ENCODE data around the gene DGKH. TPM values are rescaled to one million over a fixed set of nuclear protein-coding genes. Genes with fewer than 3 reads are reported as not detected.
A peak's percentile ranks its signal among the peaks of the same experiment; 100 is the strongest.

Gene DGKH
- total RNA-seq, 2 donors from 2014 or later = 4.0 to 8.8 TPM

DNA sequence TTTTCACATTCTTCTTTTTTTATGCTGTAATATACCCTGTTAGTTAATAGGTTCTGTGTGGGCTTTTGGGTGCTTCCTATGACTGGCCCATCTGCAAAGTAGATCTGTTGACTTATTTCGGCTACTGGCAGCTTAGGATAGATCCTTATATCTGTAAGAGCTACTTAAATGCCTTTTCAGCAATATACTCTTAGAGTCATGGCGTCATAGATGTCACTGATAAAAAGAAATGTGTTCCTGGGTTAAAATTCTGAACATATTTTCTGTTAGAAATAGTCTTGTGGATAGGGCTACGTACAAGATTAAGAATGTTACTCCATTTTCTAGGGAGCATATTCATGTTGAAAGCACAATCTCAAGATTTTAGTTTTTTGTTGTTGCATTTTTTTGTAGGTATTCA lies 228.2 kb downstream of the DGKH start:
- no peak for DNase-seq
- intact Hi-C loops (cut with DNase I) = no loop called here
- no peak for ATAC-seq

DNA sequence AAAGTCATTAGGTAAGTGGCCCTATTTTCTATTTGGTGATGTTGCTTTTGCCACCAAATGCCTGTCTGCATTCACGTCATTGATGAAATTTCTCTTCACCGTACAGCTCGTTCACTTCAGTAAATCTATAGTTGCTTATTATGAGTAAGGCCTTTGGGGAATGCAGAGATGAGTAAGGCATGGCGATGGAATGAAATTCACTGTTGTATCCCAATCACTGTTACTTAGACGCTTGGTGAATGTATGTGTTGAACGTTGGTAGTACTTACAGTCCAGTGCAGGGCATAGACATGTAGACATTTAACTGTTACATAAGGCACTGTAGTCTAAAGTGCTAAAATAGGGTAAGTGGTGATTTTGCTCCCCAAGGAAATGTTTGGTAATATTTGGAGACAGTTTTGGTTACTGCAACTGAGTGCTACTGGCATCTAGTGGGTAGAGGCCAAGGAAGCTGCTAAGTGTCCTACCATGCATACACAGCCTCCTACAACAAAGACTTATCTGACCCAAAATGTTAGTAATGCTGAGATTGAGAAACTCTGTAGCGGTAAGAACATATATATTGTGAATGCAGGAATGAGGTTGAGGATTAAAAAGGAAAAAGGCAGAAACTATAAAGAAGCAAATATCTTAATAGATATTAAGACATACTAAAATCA lies 229.3 kb downstream of the DGKH start:
- ATAC-seq (peak in 1 of 2 donors; percentile 12), DNase-seq (no peak)
- intact Hi-C loops (cut with DNase I) = no loop called here

DNA sequence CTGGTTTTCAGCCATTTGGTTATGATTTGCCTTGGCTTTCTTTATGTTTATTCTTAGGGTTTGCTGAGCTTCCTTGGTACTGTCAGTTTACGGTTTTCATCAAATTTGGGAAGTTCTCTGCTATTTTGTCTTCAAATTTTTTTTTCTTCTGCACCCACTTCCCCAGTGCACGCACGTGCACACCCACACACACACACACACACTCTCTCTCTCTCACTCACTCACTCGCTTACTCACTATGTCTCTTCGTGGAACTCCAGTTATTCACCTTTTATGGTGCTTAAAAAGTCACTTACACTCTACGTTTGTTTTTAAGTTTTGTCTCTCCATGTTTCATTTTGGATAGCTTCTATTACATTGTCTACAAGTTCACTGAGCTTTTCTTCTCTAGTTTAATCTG lies 230.6 kb downstream of the DGKH start:
- DNase-seq (no peak), ATAC-seq (no peak)
- intact Hi-C loops (cut with DNase I) = no loop called here

DNA sequence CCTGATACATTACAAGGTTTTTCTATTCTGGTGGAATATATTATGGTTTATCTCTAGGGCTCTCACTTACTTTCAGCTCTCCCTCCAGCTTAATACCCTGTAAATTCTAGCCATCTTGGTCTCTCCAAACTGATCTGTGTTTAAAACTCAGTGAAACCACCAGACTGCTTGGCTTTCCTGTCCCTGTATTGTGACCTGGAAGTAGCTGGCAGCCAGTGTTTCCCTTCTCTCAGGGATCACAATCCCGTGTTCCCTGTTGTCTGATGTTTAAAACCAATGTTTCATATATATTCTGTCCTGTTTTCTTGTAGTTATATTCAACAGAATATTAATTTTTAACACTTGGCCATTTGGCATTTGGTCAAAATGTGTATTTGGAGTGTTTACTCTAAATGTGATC lies 231.5 kb downstream of the DGKH start:
- intact Hi-C loops (cut with DNase I) = no loop called here
- ATAC-seq = no peak
- DNase-seq = no peak

DNA sequence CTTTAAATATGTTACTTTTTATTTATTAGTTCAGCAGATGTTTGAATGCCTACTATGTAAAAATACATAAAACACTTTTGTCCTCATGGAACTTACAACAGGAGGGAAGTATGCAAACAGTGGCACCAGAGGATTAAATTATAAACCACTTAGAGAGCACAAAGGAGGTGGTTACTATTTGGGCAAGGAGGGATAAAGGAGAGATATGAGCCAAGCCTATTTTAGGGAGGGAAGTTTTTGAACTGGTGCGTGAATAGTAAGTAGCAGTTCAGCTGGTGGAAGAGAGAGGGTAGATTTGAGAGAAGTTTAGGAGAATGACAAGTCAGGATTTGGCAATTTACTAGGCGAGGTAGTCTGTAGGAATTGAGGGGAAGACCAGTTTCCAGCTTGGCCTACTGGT lies 232.1 kb downstream of the DGKH start:
- intact Hi-C loops (cut with DNase I) = no loop called here
- ATAC-seq (peak in 1 of 2 donors; percentile 33), DNase-seq (no peak)

DNA sequence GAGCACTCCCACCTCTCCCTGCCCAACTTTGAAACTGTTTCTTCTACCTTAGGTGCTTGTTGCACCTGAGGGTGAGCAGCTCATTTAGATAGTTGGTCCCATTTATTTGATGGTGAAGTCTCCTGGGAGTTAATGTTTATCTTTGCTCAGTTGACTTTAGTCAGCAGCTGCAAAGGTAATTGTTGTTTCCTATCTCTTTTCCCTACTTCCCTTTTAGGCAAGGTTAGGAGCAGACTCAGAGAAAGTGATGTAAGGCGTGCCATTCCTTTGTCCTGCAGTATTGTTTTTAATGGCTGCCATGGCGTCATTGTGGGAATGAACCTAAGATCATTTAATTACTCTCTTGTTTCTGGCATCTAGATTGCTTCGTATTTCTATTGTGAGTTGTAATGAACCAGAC lies 235.1 kb downstream of the DGKH start:
- no peak for DNase-seq
- intact Hi-C loops (cut with DNase I) = no loop called here
- ATAC-seq = no peak

DNA sequence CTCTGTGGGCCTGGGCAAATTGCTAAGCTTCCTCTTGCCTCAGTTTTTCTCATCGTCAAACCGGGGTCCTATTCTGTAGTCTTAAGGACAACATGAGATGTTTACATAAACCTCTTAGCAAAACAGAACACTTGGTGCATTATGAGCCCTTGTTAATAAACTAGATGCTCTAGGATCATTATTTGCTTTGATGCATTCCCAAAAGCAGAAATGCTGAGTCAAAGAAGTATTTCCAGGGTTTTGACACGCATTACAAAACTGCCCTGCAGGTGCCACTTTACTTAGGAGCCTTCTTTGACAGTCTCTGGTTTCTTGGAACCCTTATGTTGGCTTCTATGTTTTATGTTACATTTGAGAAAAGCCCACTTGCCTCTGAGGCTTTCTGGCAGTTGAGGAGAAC lies 235.6 kb downstream of the DGKH start:
- DNase-seq = no peak
- intact Hi-C loops (cut with DNase I) = no loop called here
- ATAC-seq = no peak

Other genes starting within 250 kb of the DGKH start
- 10 to 100 TPM; 28.2 to 29.9 TPM for gene VWA8, start 87.5 kb upstream of the DGKH start, total RNA-seq
- gene AKAP11, start 223.5 kb downstream of the DGKH start, total RNA-seq = 10 to 100 TPM; 21.6 to 33.7 TPM